ENCODE measurements around the gene ABCC10.
"Not testable (repeated sequence)": the region's sequence is repeated elsewhere in the genome, so short reads cannot be mapped to it uniquely, and the experiment has no call there.

ABCC10 gene

GRCh38 chr6:43413002-43413401, 14.3 kb upstream of the ABCC10 start:
- Histone ChIP-seq H2BK15ac (replicated peaks; ENCODE audit: low read depth) (no peak overlapping the region), H3K23ac (ENCODE audit: low read length) (no peak overlapping the region), H3K4ac (ENCODE audit: low read depth, low read length) (no peak overlapping the region), H3K18ac (ENCODE audit: low read length) (no peak overlapping the region), H3K79me1 (ENCODE audit: low read length) (no peaks in the 10 kb centered on the region), H2BK120ac (ENCODE audit: low read depth, low read length) (no peak overlapping the region), H3K27me3 (ENCODE audit: insufficient read depth, low read length, poor library complexity) (no peaks in the 10 kb centered on the region), H3K56ac (ENCODE audit: low read length) (no peak overlapping the region), H4K8ac (ENCODE audit: low read depth, low read length) (no peak overlapping the region), H2AK5ac (ENCODE audit: low read length) (no peak overlapping the region), H3K79me2 (ENCODE audit: control insufficient read depth, insufficient read depth, low read length) (no peaks in the 10 kb centered on the region), H3K27ac (ENCODE audit: low read depth, low read length) (no peak overlapping the region), H2BK5ac (ENCODE audit: low read length) (no peak overlapping the region), H4K5ac (ENCODE audit: low read length) (no peak overlapping the region), H3K9ac (ENCODE audit: low read length) (no peak overlapping the region), H3K4me1 (ENCODE audit: control insufficient read depth, low read depth, low read length) (no peaks in the 10 kb centered on the region), H3K36me3 (ENCODE audit: control insufficient read depth, insufficient read depth, low read length) (no peaks in the 10 kb centered on the region), H3K4me3 (ENCODE audit: low read length) (no peak overlapping the region), H3K4me2 (ENCODE audit: low read length) (no peak overlapping the region)
- WGBS (ENCODE audit: extremely low coverage, insufficient coverage, low lambda C conversion rate) = no CpG with 5 or more reads among the region's 2 CpGs
- no peak for DNase-seq

- H2BK120ac ChIP-seq (ENCODE audit: low read depth, low read length); H3K56ac ChIP-seq (ENCODE audit: low read length); H3K18ac ChIP-seq (ENCODE audit: low read length); DNase-seq; H3K4me2 ChIP-seq (ENCODE audit: low read length); H3K23ac ChIP-seq (ENCODE audit: low read length); H3K4ac ChIP-seq (ENCODE audit: low read depth, low read length); H3K27me3 ChIP-seq (ENCODE audit: insufficient read depth, low read length, poor library complexity); H3K36me3 ChIP-seq (ENCODE audit: control insufficient read depth, insufficient read depth, low read length); H2BK15ac ChIP-seq (replicated peaks; ENCODE audit: low read depth); H3K4me3 ChIP-seq (ENCODE audit: low read length); H3K79me1 ChIP-seq (ENCODE audit: low read length); H3K27ac ChIP-seq (ENCODE audit: low read depth, low read length); H4K5ac ChIP-seq (ENCODE audit: low read length); H4K8ac ChIP-seq (ENCODE audit: low read depth, low read length); H3K9ac ChIP-seq (ENCODE audit: low read length); H3K4me1 ChIP-seq (ENCODE audit: control insufficient read depth, low read depth, low read length); H2BK5ac ChIP-seq (ENCODE audit: low read length); H3K79me2 ChIP-seq (ENCODE audit: control insufficient read depth, insufficient read depth, low read length); H2AK5ac ChIP-seq (ENCODE audit: low read length): not testable (repeated sequence)
- WGBS (ENCODE audit: extremely low coverage, insufficient coverage, low lambda C conversion rate) = no CpG with 5 or more reads among the region's 8 CpGs
Measured at GRCh38 chr6:43415275-43415674, 12.1 kb upstream of the ABCC10 start.

- Histone ChIP-seq H3K18ac (ENCODE audit: low read length) (no peak overlapping the region), H3K27me3 (ENCODE audit: insufficient read depth, low read length, poor library complexity) (peaks cover 2% of the 10 kb centered on the region), H3K79me1 (ENCODE audit: low read length) (no peaks in the 10 kb centered on the region), H4K8ac (ENCODE audit: low read depth, low read length) (no peak overlapping the region), H3K79me2 (ENCODE audit: control insufficient read depth, insufficient read depth, low read length) (no peaks in the 10 kb centered on the region), H3K56ac (ENCODE audit: low read length) (no peak overlapping the region), H2BK120ac (ENCODE audit: low read depth, low read length) (no peak overlapping the region), H2AK5ac (ENCODE audit: low read length) (no peak overlapping the region), H3K36me3 (ENCODE audit: control insufficient read depth, insufficient read depth, low read length) (no peaks in the 10 kb centered on the region), H3K9ac (ENCODE audit: low read length) (no peak overlapping the region), H3K4me2 (ENCODE audit: low read length) (no peak overlapping the region), H3K23ac (ENCODE audit: low read length) (no peak overlapping the region), H3K4ac (ENCODE audit: low read depth, low read length) (no peak overlapping the region), H2BK5ac (ENCODE audit: low read length) (no peak overlapping the region), H3K4me1 (ENCODE audit: control insufficient read depth, low read depth, low read length) (no peaks in the 10 kb centered on the region), H3K4me3 (ENCODE audit: low read length) (no peak overlapping the region), H2BK15ac (replicated peaks; ENCODE audit: low read depth) (no peak overlapping the region), H4K5ac (ENCODE audit: low read length) (no peak overlapping the region), H3K27ac (ENCODE audit: low read depth, low read length) (no peak overlapping the region)
- WGBS (ENCODE audit: extremely low coverage, insufficient coverage, low lambda C conversion rate) = no CpG with 5 or more reads among the region's 4 CpGs
- no peak for DNase-seq
Measured at GRCh38 chr6:43416935-43417334, 10.4 kb upstream of the ABCC10 start.

- no peak overlapping the region for H2AK5ac ChIP-seq (ENCODE audit: low read length)
- no peak for DNase-seq
- H3K4me1 ChIP-seq (ENCODE audit: control insufficient read depth, low read depth, low read length) = no peaks in the 10 kb centered on the region
- no peak overlapping the region for H3K4me3 ChIP-seq (ENCODE audit: low read length)
- no peak overlapping the region for H3K27ac ChIP-seq (ENCODE audit: low read depth, low read length)
- H3K4ac ChIP-seq (ENCODE audit: low read depth, low read length) = no peak overlapping the region
- no peak overlapping the region for H3K9ac ChIP-seq (ENCODE audit: low read length)
- H2BK120ac ChIP-seq (ENCODE audit: low read depth, low read length) = no peak overlapping the region
- no CpG with 5 or more reads among the region's 5 CpGs for WGBS (ENCODE audit: extremely low coverage, insufficient coverage, low lambda C conversion rate)
- no peaks in the 10 kb centered on the region for H3K79me2 ChIP-seq (ENCODE audit: control insufficient read depth, insufficient read depth, low read length)
- H3K36me3 ChIP-seq (ENCODE audit: control insufficient read depth, insufficient read depth, low read length) = no peaks in the 10 kb centered on the region
- H4K8ac ChIP-seq (ENCODE audit: low read depth, low read length) = no peak overlapping the region
- peaks cover 2% of the 10 kb centered on the region for H3K27me3 ChIP-seq (ENCODE audit: insufficient read depth, low read length, poor library complexity)
- no peak overlapping the region for H3K56ac ChIP-seq (ENCODE audit: low read length)
- H3K4me2 ChIP-seq (ENCODE audit: low read length) = no peak overlapping the region
- H3K23ac ChIP-seq (ENCODE audit: low read length) = no peak overlapping the region
- no peak overlapping the region for H2BK5ac ChIP-seq (ENCODE audit: low read length)
- no peak overlapping the region for H2BK15ac ChIP-seq (replicated peaks; ENCODE audit: low read depth)
- no peak overlapping the region for H4K5ac ChIP-seq (ENCODE audit: low read length)
- H3K18ac ChIP-seq (ENCODE audit: low read length) = no peak overlapping the region
- no peaks in the 10 kb centered on the region for H3K79me1 ChIP-seq (ENCODE audit: low read length)
Measured at GRCh38 chr6:43420012-43420709, 7.2 kb upstream of the ABCC10 start.

- Histone ChIP-seq H3K56ac (ENCODE audit: low read length) (no peak overlapping the region), H2AK5ac (ENCODE audit: low read length) (no peak overlapping the region), H2BK15ac (replicated peaks; ENCODE audit: low read depth) (no peak overlapping the region), H3K4me1 (ENCODE audit: control insufficient read depth, low read depth, low read length) (no peaks in the 10 kb centered on the region), H3K4me3 (ENCODE audit: low read length) (no peak overlapping the region), H3K79me2 (ENCODE audit: control insufficient read depth, insufficient read depth, low read length) (no peaks in the 10 kb centered on the region), H4K5ac (ENCODE audit: low read length) (no peak overlapping the region), H3K79me1 (ENCODE audit: low read length) (no peaks in the 10 kb centered on the region), H4K8ac (ENCODE audit: low read depth, low read length) (no peak overlapping the region), H3K4ac (ENCODE audit: low read depth, low read length) (no peak overlapping the region), H2BK120ac (ENCODE audit: low read depth, low read length) (no peak overlapping the region), H3K23ac (ENCODE audit: low read length) (no peak overlapping the region), H3K36me3 (ENCODE audit: control insufficient read depth, insufficient read depth, low read length) (no peaks in the 10 kb centered on the region), H3K18ac (ENCODE audit: low read length) (no peak overlapping the region), H3K4me2 (ENCODE audit: low read length) (no peak overlapping the region), H3K27ac (ENCODE audit: low read depth, low read length) (no peak overlapping the region), H3K9ac (ENCODE audit: low read length) (no peak overlapping the region), H2BK5ac (ENCODE audit: low read length) (no peak overlapping the region), H3K27me3 (ENCODE audit: insufficient read depth, low read length, poor library complexity) (peaks cover 2% of the 10 kb centered on the region)
- no peak for DNase-seq
- WGBS (ENCODE audit: extremely low coverage, insufficient coverage, low lambda C conversion rate) = no CpG with 5 or more reads among the region's 3 CpGs
Measured at GRCh38 chr6:43421831-43422230, 5.5 kb upstream of the ABCC10 start.

- not testable (repeated sequence) for H3K79me2 ChIP-seq (ENCODE audit: control insufficient read depth, insufficient read depth, low read length); H3K18ac ChIP-seq (ENCODE audit: low read length); H3K4me3 ChIP-seq (ENCODE audit: low read length); H3K4me2 ChIP-seq (ENCODE audit: low read length); H4K5ac ChIP-seq (ENCODE audit: low read length); H2AK5ac ChIP-seq (ENCODE audit: low read length); H3K4me1 ChIP-seq (ENCODE audit: control insufficient read depth, low read depth, low read length); H3K27me3 ChIP-seq (ENCODE audit: insufficient read depth, low read length, poor library complexity); H3K36me3 ChIP-seq (ENCODE audit: control insufficient read depth, insufficient read depth, low read length); H3K9ac ChIP-seq (ENCODE audit: low read length); H2BK15ac ChIP-seq (replicated peaks; ENCODE audit: low read depth); H3K4ac ChIP-seq (ENCODE audit: low read depth, low read length); H3K23ac ChIP-seq (ENCODE audit: low read length); H2BK5ac ChIP-seq (ENCODE audit: low read length); H2BK120ac ChIP-seq (ENCODE audit: low read depth, low read length); H4K8ac ChIP-seq (ENCODE audit: low read depth, low read length); H3K79me1 ChIP-seq (ENCODE audit: low read length); H3K27ac ChIP-seq (ENCODE audit: low read depth, low read length); DNase-seq; H3K56ac ChIP-seq (ENCODE audit: low read length)
- WGBS (ENCODE audit: extremely low coverage, insufficient coverage, low lambda C conversion rate) = no CpG with 5 or more reads among the region's 33 CpGs
Measured at GRCh38 chr6:43425083-43425482, 2.3 kb upstream of the ABCC10 start.

Measured in mesendoderm (in vitro differentiated cells).